ENCODE measurements around the gene CCDC88C.
"Not testable (repeated sequence)": the region's sequence is repeated elsewhere in the genome, so short reads cannot be mapped to it uniquely, and the experiment has no call there.

CCDC88C gene, protein sequence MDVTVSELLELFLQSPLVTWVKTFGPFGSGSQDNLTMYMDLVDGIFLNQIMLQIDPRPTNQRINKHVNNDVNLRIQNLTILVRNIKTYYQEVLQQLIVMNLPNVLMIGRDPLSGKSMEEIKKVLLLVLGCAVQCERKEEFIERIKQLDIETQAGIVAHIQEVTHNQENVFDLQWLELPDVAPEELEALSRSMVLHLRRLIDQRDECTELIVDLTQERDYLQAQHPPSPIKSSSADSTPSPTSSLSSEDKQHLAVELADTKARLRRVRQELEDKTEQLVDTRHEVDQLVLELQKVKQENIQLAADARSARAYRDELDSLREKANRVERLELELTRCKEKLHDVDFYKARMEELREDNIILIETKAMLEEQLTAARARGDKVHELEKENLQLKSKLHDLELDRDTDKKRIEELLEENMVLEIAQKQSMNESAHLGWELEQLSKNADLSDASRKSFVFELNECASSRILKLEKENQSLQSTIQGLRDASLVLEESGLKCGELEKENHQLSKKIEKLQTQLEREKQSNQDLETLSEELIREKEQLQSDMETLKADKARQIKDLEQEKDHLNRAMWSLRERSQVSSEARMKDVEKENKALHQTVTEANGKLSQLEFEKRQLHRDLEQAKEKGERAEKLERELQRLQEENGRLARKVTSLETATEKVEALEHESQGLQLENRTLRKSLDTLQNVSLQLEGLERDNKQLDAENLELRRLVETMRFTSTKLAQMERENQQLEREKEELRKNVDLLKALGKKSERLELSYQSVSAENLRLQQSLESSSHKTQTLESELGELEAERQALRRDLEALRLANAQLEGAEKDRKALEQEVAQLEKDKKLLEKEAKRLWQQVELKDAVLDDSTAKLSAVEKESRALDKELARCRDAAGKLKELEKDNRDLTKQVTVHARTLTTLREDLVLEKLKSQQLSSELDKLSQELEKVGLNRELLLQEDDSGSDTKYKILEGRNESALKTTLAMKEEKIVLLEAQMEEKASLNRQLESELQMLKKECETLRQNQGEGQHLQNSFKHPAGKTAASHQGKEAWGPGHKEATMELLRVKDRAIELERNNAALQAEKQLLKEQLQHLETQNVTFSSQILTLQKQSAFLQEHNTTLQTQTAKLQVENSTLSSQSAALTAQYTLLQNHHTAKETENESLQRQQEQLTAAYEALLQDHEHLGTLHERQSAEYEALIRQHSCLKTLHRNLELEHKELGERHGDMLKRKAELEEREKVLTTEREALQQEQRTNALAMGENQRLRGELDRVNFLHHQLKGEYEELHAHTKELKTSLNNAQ (N-terminal part only)

DNA sequence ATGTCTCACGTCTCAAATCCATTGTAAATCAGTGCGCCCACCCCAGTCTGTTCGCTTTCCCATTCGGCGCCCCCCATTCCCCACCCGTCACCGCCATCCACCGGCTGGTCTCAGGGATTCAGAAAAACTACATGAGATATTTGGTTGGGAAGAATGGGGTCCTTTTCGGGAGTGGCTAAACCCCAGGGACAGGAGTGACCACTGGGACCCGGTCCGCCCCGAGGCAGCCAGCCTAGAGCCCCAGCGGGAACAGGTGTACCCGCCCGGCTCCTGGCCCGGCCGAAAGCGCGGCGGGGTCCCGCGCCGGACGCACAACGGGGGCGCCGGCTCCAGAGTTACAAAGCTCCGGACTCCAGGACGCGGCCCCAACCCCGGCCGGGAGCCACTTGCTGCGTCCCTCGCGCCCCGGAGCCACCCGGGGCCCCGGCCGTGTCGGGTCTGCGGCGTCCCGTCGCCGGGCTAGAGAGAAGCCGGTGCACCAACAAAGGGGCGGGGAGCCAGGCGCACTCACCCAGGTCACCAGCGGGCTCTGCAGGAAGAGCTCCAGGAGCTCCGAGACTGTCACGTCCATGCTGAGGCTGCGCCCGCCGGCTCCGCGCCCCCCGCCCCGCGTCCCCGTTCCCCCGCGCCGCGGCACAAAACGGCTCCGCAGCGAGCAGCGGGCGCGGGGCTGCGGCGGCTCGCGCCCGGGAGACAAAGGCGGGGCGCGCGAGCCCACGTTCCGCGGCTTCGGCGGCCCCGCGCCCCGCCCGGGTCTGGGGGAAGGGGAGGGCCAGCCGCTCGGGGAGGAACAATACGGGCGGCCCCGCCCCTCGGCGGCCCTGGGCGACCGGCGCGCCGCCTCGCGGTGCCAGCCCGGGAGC is at the start of gene CCDC88C:
Gene CCDC88C, minus strand, starts transcription at position 701 of the 863 bp plus-strand sequence. Its CDS starts 130 bp downstream, at position 571.
- DNase-seq: peak; percentile 25

DNA sequence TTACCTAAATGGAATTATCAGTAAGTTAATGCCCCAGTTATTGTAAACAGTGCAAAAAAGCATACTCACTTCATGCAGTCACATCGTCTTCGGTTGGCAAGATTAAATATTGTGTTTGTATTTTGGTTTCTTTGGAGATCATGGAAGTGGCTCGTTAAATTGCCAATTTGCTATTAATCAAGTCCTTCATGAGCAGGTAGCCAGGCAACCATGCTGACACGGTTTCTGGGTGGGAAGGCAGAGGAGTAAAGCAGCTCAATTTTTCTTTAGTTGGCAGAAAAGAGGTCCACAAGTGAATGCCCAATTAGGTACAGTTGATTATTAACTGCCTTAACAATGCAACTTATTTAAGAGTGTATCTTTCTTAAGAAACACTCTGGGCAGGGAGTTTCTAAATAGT is 48.6 kb upstream of the CCDC88C start:
- no peak for DNase-seq

DNA sequence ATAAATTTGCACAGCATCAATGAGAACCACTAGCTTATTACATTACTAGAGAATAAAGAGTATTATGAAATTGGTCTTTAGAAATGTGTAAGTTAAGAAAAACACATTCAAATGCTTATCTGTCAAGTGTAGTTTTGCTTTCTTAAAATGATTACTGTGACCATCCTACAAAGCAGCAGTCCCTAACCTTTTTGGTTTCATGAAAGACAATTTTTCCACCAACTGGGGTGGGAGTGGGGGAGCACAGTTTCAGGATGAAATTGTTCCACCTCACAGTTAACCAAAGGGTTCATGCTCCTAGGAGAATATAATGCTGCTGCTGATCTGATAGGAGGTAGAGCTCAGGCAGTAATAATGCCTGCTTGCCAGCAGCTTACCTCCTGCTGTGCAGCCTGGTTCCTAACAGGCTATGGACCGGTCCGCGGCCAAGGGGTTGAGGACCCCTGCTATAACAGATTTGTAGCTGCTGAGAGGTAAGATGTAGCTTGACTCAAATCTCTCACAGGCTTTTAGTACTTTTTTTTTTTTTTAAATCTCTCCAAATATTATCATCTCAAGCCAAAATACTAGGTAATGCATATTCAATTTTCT is 47.1 kb upstream of the CCDC88C start:
- DNase-seq: no peak

DNA sequence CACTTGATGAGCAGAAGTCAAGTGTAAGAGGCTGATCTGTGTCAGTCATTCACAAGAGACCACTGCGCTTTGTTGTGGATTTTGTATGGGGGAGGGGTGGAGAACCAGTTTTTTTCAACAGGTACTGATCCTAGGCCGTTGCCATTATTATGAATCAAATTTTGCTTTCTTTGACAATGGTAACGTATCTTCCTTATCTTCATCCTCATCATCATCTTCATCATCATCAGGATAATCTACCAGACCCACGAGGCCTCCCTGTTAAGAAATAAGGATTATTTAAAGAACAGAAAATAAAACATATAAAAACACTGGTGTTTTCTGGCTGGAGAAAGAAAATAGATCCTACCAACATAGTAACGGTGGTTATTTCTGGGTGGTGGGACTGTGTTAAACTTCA is 41.0 kb upstream of the CCDC88C start:
- no peak for DNase-seq

DNA sequence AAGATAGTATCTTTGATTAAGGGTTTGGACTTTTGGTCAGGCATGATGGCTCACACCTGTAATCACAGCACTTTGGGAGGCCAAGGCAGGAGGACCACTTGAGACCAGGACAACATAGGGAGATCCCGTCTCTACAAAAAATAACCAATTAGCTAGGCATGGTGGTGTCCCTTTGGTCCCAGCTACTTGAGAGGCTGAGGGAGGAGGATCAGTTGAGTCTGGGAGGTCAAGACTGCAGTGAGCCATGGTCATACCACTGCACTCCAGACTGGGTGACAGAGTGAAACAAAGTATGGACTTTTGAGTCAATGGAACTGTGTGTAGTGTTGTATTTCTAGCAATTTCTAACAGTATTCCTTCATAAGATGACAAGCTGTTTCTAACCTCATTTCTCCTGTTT is 38.7 kb upstream of the CCDC88C start:
- no peak for DNase-seq

DNA sequence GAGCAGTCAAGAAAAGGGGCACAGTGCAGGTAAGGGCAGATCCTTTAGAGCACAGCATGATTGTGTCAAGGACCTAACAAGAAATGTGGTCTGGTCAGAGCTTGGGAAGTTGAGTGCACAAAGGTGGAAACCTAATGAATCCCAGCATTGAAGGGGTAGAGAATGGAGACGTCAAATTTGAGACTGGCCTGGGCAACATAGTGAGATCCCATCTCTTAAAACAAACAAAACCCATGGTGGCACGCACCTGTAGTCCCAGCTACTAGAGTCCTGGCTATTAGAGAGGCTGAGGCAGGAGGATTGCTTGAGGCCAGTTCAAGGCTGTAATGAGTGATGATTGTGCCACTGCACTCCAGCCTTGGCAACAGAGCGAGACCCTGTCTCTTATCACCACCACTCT is 37.0 kb upstream of the CCDC88C start:
- no peak for DNase-seq

DNA sequence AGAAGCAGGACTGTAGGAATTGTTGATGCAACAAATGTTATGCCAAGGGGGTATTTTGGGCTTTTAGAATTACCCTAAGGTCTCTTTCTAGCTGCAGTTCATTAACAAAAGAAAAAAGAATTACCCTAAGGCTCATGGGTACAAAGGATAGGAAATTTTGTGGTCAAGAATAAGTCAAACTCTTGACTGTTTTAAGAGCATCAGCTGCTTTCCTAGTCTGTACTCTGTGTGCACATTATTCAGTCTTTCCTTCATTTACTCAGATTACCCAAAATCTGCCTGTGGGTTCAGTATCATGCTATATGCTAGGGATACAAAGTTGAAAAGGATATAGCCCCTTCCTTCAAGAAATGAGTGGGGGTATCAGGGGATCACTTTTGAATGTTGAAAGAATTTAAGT is 36.5 kb upstream of the CCDC88C start:
- DNase-seq: no peak

DNA sequence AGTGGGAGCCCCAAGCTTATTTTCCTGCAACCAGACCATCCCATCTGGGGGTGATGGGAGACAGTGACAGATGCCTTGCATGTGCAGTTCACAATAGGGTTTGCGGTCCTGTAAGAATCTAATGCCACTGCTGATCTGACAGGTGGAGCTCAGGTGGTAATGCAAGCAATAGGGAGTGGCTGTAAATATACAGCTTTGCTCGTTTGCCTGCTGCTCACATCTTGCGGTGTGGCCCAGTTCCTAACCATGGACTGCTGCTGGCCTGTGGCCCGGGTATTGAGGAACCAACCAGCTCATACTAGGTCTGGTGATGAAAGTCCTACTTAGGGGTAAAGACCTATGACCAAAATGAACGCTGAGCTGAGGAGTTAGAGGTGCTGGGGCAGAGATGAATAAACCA is 36.1 kb upstream of the CCDC88C start:
- DNase-seq: no peak

DNA sequence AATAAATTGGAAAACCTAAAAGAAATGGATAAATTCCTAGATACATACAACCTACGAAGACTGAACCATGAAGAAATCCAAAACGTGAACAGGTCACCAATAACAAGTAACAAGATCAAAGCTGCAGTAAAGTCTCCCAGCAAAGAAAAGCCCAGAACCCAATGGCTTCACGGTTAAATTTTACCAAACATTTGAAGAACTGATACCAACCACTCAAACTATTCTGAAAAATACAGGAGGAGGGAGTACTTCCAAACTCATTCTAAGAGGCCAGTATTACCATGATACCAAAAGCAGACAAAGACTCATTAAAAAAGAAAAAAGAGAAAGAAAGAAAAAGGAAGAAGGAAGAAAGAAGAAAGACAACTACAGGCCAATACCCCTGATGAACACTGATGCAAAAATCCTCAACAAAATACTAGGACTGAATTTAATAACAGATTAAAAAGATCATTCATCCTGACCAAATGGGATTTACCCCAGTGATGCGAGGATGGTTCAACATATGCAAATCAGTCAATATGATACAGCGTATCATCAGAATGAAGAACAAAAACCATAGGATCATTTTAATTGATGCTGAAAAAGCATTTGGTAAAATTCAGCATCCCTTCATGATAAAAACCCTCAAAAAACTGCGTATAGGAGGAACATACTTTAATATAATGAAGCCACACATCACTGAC is 26.9 kb upstream of the CCDC88C start:
- no peak for DNase-seq

DNA sequence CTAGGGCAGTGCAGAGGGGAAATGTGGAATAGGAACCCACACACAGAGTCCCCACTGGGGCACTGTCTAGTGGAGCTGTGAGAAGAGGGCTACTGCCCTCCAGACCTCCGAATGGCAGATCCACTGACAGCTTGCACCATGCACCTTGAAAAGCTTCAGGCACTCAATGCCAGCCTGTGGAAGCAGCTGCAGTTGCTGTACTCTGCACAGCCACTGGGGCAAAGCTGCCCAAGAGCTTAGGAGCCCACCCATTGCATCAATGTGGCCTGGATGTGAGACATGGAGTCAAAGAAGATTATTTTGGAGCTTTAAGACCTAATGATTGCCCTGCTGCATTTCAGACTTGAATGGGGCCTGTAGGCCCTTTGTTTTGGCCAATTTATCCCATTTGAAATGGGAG is 21.7 kb upstream of the CCDC88C start:
- DNase-seq: no peak

DNA sequence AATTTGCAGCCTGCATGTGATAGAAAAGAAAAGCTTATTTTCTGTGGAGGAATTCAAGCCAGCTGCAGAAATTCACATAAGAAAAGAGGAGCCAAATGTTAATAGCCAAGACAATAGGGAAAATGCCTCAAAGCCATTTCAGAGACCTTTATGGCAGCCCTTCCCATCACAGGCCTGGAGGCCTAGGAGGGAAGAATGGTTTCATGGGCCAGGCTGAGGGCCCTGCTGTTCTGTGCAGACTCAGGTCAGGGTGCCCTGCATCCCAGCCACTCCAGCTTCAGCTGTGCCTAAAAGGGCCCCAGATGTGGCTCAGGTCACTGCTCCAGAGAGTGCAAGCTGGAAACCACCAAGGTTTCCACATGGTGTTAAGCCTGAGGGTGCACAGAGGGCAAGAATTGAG is 21.2 kb upstream of the CCDC88C start:
- DNase-seq: no peak

DNA sequence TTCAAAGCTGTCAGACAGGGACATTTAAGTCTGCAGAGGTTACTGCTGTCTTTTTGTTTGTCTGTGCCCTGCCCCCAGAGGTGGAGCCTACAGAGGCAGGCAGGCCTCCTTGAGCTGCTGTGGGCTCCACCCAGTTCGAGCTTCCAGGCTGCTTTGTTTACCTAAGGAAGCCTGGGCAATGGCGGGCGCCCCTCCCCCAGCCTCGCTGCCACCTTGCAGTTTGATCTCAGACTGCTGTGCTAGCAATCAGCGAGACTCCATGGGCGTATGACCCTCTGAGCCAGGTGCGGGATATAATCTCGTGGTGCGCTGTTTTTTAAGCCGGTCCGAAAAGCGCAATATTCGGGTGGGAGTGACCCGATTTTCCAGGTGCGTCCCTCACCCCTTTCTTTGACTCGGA is 18.6 kb upstream of the CCDC88C start:
- not testable (repeated sequence) for DNase-seq

DNA sequence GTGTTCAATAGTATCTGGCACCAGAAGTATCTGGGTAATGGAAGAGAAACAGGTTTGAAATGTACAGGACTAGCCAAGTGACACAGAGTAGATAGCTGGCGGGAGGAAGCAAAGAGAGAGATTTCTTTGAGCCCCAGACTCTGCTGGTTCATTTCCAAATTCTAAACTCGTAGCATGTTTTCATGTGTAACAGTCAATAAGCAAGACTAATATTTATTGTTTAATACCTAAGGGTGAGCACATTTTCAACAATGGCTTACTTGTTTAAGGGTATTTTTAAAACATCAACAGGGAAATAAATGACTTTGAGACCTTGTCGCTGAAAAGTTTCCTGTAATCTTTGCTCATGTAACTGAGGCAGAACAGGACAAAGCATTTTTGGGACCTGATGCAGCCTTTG is 11.8 kb upstream of the CCDC88C start:
- DNase-seq: no peak

DNA sequence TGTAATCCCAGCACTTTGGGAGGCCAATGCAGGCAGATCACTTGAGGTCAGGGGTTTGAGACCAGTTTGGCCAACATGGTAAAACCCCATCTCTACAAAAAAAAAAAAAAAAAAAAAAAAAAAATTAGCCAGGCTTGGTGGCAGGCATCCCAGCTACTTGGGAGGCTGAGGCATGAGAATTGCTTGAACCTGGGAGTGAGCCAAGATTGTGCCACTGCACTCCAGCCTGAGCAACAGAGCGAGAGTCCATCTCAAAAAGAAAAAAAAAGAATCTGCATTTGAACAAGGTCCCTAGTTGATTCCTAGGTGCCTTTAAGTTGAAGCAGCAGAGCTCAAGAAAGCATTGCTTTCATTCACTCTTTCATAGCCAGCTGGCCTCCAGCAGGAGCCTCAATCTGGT is 11.3 kb upstream of the CCDC88C start:
- DNase-seq: not testable (repeated sequence)

DNA sequence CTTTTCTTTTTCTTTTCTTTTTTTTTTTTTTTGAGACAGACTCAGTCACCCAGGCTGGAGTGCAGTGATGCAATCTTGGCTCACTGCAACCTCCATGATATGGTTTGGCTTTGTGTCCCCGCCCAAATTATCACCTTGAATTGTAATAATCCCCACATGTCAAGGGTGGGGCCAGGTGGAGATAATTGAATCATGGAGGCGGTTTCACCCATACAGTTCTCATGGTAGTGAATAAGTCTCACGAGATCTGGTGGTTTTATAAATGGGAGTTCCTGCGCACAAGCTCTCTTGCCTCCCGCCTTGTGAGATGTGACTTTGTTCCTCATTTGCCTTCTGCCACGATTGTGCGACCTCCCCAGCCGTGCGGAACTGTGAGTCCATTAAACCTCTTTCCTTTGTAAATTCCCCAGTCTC is 7.9 kb upstream of the CCDC88C start:
- not testable (repeated sequence) for DNase-seq

DNA sequence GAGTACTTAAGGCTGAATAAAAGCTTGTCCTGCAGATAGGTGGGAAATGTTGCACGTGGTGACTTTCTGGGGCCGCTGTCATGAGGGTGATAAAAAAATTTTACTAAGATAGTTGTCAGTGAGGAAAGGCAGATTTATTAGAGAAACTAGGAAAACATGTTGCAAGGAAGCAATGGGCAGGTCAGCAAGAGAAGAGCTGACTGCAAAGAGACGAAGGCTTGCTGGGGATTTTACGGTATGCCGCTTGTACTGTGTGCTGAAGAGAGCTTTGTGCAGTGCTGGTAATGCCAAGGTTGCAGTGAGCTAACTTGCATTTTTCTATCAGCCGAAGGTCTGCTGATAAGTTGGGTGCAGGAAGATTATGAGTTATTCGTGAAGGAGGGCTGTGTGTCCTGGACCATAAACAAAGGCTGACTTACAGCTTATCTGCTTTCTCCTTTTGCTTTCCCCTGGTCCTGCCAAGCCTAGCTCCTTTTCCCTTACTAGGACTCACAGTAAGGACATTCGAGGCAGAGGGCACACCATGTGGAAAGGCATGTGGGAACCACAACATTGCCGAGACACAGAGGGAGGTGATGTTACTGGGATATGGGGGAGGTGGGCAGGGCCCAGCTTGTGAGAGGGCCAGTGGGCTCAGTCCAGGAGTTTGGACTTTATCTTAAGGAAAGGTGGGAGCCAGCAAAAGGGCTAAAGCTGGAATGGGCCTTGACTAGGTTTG is 7.4 kb upstream of the CCDC88C start:
- DNase-seq: no peak

DNA sequence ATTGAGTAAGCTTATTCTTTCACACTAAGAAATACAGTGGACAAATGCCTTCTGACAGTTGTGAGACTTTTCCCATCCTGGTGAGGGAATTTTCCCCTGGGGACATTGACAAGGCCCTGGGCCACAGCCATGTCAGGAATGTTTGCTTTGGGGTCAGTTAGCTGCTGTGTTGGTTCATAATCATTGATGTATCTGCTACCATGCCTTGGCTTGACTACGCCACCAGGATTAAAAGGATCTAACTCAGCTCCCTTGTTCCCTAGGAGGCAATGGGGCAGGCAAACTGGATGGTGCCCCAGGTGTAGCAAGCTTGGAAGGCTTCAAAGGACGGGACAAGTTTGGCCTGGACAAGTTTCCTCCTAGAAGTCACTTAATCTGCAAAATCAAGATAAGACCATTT is 3.1 kb upstream of the CCDC88C start:
- DNase-seq: no peak

DNA sequence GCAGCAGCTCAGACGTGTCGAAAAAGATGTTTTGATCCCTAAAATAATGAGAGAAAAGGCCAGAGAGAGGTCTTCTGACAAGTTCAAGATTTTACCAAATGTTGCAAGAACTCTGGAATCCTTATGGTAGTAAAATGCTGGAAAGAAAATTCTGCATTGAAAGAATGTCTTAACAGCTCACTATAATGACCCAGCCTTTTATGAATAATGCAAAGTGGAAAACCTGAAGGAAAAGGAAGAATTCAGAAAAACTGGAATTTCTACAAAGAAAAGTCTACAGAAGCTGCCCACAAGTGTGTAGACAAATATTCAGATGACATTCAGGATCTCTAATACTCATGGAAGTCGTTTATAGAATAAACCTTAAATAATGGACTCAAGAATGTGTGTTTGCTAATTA is 1.8 kb upstream of the CCDC88C start:
- no peak for DNase-seq

DNA sequence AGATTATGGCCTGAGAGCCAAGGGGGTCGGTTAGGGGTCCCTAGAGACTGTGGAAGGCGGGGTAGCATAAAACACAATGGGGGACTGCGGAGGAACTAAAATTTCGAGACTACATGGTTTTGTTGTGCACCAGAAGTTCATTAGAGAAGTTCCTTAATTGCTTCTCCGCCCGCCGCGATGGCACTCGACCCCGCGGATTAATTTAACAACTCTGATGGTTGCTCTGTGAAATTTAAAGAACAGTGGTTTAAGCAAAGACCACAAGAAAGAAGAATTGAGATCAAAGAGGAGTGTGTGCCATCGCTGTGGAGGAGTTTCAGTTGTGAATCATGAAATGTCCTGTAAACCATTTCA is 1.4 kb upstream of the CCDC88C start:
- no peak for DNase-seq

DNA sequence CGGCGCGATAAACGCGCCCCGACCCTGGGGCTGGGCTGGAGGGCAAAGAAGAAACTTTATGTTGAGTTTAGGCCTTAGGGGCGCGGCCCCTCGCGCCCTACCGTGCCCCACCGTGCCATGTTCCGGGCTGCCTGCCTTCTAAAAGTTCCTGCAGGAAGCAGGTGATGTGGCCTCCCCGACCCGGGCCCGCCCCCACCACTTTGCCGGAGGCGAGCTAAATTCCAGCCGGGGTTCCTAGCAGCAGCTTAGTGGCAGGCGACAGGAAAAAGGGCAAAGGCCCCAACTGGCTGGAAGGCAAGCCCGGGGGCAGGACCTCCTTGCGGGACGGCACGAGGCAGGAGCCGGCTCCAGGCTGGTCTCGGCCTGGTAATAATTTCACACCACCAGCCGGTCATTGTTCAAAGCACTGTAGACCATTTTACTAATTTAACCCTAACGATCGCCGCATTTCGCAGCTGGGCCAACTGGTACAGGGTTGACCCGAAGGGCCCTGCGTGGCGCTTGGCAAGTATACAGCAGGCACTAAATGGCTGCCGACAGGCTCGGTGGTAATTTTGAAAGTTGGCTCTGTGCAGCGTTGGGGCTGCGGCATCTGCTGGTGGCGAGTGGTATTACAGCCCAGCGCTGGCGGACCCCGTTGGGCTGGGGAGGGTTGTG is 895 bp upstream of the CCDC88C start:
- DNase-seq: peak; percentile 35
